GM19395 (cell line): ENCODE data around the gene C1orf94.

Experiments
- ATAC-seq: cut with Tn5 transposase; IDR thresholded peaks from one replicate; pipeline ENCODE4 v1.9.1; 2021; ENCODE audit warnings: mild to moderate bottlenecking, moderate library complexity; ENCODE audit not compliant: unreplicated experiment

The C1orf94 gene, protein sequence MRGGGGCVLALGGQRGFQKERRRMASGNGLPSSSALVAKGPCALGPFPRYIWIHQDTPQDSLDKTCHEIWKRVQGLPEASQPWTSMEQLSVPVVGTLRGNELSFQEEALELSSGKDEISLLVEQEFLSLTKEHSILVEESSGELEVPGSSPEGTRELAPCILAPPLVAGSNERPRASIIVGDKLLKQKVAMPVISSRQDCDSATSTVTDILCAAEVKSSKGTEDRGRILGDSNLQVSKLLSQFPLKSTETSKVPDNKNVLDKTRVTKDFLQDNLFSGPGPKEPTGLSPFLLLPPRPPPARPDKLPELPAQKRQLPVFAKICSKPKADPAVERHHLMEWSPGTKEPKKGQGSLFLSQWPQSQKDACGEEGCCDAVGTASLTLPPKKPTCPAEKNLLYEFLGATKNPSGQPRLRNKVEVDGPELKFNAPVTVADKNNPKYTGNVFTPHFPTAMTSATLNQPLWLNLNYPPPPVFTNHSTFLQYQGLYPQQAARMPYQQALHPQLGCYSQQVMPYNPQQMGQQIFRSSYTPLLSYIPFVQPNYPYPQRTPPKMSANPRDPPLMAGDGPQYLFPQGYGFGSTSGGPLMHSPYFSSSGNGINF

DNA sequence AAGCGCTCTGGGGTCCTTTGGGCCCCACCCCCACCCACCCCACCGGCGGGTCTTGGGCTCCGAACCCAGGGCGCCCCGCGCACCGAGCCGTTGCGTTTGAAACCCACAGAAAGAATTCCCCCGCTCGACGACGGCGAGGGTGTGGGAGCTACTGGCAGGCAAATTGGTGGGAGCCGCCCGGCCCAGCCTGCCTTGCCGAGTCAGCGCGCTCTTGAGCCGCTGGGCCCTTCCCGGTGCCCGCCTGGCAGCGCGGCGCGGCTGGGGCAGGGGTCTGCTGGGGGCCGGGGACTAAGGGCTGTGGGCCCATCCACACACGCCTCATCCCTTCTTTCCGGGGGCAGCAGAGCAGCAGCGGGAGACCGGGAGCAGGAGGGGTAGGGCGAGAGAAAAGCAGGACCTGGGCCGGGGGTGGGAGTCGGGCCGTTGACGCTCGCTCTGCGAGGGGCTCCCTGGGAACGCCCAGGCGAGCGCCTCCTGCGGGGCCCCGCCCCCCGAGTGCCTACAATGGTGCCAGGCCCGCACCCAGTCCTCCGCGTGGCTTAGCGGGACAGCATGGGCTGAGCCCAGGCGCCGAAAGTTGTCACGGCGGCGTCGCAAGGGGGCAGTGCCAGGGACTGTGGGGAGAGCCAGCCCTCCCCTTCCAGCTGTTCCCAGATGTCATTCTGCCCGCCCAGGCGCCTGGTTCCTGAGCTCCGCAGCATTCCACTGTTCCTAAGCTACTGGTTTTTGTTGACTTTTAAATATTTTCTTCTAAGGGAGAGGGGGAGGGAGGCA lies at the start of gene C1orf94:
Gene C1orf94 (plus strand): TSS at position 78 of the 774 bp plus-strand sequence. CDS start 883 bp downstream, outside the sequence.
- no peak for ATAC-seq

GRCh38 chr1:34127006-34128000 lies 49.4 kb upstream of the C1orf94 start:
- no peak for ATAC-seq

DNA sequence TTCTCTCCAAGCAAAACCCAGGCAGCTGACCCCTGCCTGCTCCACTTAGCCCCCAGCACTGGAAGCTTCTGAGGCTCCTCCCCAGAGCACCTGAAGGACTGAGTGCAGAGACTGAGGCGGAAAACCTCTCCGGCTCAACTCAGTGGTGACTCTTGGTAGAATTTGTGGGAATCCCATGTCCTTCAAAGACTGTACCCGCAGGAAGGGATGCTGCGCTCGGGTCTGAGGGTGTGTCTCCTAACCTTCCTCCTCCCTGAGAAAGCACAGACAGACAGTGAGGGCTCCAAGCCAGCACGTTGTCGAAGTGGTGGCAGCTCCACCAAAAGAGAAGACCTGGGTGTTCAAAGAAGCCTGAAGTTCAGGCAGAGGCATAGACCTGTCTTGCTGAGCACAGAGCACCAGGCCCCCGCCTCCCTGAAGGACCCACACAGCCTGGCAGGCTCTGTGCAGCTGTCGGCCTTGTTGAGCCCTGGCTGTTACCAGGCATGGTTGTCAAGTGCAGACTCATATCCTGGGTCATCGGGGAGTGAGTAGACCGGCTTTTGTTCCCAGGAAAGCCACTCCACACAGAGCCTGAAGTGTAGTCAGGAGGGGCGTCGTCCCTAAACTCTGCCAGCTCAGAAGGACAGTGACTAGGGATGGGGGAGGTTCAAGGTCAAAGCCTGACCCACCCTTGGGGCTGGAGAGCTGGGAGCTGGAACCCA lies 48.4 kb upstream of the C1orf94 start:
- no peak for ATAC-seq

DNA sequence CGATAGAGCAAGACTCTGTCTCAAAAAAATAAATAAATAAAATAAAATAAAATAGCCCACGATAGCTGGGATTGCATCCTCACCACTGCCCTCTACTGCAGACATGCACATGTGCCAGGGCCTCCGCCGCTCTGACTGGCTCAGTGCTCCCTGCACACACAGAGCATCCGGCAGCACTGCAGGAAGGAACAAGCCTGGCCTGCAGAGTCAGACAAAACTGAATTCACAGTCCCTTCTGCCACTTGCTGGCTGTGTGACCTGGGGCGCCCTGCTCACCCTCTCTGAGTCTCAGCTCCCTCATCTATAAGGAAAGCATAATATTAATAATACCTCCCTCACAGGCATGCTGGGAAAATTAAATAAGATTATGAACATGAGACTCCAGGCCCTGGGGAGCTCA lies 47.1 kb upstream of the C1orf94 start:
- no peak for ATAC-seq

GRCh38 chr1:34130306-34130705 lies 46.4 kb upstream of the C1orf94 start:
- no peak for ATAC-seq

DNA sequence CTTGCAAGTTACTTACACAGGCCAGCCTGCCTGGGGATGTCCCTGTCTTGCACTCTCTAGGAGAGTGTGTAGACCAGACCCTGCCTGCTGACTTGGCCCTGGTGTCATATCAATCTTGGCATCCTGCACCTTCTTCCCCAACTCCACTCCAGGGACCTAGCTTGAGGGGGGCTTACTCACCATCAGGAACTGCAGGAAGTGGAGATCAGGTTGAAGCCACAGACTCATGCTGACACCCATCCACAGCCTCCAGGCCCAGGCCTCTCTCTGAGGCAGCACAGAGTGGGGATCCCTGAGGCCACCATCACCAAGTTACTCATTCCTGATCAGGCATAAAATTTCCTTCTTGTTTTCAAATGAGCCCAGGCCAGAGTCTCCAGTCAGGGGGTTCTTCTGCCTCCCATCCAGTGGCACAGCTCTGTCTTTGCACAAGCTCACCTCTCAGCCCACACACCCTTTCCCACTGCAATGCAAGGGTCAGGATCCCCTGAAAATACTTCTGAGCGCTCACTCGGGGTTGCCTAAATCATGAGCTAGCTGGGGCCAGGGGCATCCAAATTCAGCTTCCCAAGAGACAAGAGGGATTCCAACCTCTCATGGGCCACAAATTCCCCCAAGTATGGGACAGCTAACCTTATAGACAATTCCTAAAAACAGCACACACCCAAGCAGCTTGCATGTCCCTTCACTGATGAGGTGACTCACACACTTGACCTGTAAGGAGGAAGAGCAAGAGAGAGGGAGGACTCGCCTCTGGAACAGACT lies 45.1 kb upstream of the C1orf94 start:
- ATAC-seq, result no peak

GRCh38 chr1:34132161-34132420 lies 44.6 kb upstream of the C1orf94 start:
- ATAC-seq, result no peak

DNA sequence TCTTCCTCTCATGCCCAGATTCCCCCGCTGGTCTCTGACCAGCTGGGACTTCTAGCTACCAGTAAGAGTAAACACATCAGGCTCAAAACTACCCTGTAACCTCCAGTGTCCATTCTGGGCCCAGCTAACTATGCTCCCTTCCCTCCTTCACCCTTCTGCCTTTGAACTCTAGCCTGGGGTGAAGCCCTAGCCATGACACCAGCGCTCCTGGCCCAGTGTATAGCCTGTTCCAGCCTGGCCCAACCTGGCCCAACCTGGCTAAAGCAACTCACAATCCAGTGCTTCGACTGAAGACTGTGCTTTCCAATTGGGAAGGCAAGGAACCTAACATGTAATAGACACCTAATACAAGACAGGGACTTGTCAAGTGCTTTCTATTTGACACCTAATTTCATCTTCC lies 39.3 kb upstream of the C1orf94 start:
- ATAC-seq, result no peak

DNA sequence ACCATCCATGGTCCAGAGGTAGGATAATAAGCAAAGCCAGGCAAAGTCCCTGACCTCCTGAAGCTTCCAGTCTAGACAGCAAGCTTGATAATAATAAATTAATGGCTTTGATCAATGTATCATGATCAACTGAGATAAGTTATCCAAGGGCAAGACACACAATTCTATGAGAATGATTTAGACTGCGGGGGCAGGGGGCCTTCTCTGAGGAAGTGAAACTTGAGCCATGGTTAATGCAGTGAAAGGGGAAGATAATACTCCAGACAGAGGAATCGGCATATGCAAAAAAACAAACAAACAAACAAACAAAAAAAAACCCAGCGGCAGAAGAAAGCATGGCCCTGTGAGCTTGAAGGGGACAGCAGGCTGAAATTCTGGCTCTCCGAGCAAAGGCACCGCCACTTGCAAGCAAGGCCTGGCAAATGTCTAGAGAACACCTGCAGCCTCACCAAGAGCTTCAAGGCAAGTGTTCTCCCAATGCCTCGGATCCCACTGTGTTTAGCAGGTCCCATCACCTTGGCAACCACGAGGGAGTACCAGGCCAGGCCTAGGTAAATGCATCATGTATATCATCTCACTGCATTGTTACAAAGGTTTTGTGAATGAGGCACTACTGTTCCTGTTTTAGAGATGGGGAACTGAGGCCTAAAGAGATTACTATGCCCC lies 36.6 kb upstream of the C1orf94 start:
- ATAC-seq, result no peak

- no peak for ATAC-seq
Observed at GRCh38 chr1:34143975-34144374, 32.7 kb upstream of the C1orf94 start.

DNA sequence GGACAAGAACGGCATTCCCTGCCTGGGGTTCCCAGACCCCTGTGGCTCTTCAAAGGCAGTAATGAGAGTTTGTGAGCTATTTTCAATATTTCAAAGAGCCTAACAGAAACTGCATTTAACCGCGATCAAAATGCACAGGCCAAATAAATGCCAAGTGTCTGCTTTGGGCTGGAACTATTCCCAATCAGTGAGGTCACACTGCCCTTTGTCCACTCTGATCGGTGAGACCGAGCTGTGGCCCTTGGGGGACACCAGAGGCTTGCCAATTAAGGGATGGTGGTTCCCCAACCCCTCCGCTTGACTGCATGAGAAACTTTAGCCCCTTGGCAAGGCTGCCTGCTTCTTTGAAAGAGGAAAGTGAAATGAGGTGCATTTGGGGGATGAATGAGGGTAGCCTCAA lies 31.9 kb upstream of the C1orf94 start:
- ATAC-seq, result no peak

DNA sequence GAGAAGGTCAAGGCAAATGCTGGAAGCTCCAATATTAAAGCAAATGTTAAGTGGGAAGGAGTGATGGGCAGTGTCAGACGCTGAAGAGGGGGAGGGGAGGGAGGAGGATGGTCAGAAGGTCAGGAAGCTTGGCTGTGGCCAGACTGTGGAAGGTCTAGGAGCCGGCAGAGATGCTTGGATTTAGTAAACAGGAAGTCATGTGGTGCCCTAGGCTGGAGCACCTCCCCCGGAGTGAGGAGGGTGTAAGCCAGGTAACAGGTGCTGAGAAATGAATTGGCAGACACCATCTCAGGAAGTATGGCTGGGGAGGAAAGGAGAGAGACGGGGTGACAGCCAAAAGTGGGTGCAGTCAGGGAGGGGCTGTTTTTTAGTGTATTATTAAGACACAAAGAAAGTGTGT lies 29.4 kb upstream of the C1orf94 start:
- ATAC-seq, result no peak

GRCh38 chr1:34149501-34149900 lies 27.2 kb upstream of the C1orf94 start:
- ATAC-seq, result no peak

- ATAC-seq, result no peak
Observed at GRCh38 chr1:34153246-34153645, 23.5 kb upstream of the C1orf94 start.

DNA sequence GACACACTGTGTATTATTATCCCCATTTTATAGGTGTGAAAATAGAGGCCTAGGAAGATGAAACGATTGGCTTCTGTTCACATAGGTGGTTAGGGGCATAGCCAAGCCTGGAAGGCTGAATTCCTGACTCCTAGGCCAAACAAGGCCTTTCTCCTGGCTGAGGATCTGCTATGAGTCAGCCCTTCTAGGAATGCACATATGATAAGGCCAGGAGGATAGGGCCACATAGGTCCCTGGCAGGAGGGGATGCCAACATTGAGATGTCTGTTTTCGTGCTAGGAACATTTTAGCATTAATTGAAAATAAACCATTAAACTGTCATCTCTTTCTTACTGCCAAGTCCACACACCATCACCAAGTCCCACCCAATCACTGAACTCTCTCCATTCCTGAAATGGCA lies 20.8 kb upstream of the C1orf94 start:
- no peak for ATAC-seq

GRCh38 chr1:34156739-34157138 lies 20.0 kb upstream of the C1orf94 start:
- ATAC-seq, result no peak

DNA sequence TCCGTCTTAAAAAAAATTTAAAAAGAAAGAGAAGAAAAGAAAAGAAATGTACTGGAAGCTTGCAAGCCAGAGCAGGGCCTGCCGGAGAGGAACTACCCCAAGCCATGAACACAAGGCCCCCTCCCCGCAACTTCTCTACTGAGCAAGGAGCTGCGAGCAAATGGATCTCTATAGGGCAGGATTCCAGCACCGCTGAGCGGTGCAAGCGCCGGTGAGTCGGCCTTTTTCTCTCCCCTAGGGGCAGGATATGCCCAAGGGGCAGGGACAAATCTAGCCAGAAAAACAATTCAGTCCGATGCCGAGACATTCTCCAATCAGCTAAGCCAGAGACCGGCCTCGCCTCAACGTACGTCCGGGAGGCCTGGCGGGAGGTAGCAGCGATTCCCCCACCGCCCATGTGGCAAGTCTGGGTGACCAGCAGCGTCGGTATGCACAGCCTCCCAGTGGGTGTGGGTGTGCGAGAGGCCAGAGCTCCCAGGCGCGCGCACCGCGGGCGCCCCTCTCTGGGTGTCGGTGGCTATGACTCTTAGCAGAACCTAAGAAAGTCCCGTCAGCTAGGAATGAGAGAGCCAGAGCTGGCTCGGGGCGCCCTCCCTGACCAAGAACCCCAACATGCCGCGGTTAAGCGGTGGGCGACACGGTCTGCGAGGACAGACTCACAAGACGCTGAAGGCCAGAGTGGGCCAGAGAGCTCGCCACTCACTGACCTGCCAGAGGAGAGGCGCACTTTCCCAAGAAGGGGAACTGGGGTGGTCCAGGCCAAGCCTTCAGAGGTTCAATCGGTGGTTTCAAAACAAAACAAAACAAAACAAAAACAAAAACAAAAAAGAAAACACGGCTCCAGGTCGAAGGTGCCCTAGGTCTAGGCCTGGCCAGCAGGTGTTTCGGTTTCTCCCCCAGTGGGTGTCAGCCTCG lies 13.6 kb upstream of the C1orf94 start:
- no peak for ATAC-seq
